A549 (cell line): ENCODE data around the gene TMEM63C. TPM values are rescaled to one million over a fixed set of nuclear protein-coding genes. Genes with fewer than 3 reads are reported as not detected.

Source experiments
- ATAC-seq, 2 experiments: fragments of 200-7000 bp in 1 of 2; fragments of >200 bp in 1 of 2; cut with Nextera tagmentation in 1 of 2; cut with Tn5 transposase in 1 of 2; 3 replicates each; pipeline versions ENCODE4 v1.8.0 to v1.9.1; 2018 to 2020; ENCODE audit warnings: mild to moderate bottlenecking in 1 of 2, moderate library complexity in 1 of 2
- CTCF ChIA-PET: fragments of 300-600 bp; sonication (Branson Sonifier 250); formaldehyde crosslinking; extraction: SDS; loops from one replicate; lab custom pipeline; 2021; ENCODE audit warnings: antibody characterized with exemption, inconsistent platforms; lab: Yijun Ruan, JAX
- POLR2A ChIA-PET: fragments of 350-600 bp; formaldehyde crosslinking; extraction: SDS; loops from one replicate; lab custom pipeline; 2021; ENCODE audit warnings: antibody characterized with exemption, inconsistent platforms; lab: Yijun Ruan, JAX
- DNase-seq, 2 experiments: peaks; one replicate each; pipeline versions ENCODE4 v3.0.0 to v3.0.0-alpha.2; 2011 to 2016; ENCODE audit warnings: low read depth in 1 of 2, low spot score in 1 of 2
- FAIRE-seq: peaks from 2 replicates; lab custom pipeline; 2011; peaks lifted over from hg19 to GRCh38; lab: Jason Lieb, UNC
- H3K27ac ChIP-seq, 2 experiments: fragments of >200 bp; sonication (Bioruptor Twin); formaldehyde crosslinking; 3 replicates each; pipeline ENCODE4 v1.5.1; 2016 to 2017
- H3K4me1 ChIP-seq: fragments of >200 bp; sonication (Bioruptor Twin); formaldehyde crosslinking; 3 replicates; pipeline ENCODE4 v1.6.1; 2016
- H3K4me2 ChIP-seq: fragments of >200 bp; sonication (Bioruptor Twin); formaldehyde crosslinking; 3 replicates; pipeline ENCODE4 v1.6.1; 2016
- H3K4me3 ChIP-seq: fragments of >200 bp; sonication (Bioruptor Twin); formaldehyde crosslinking; 3 replicates; pipeline ENCODE4 v1.5.1; 2016
- H3K9me3 ChIP-seq: fragments of >200 bp; sonication (Bioruptor Twin); formaldehyde crosslinking; 3 replicates; pipeline ENCODE4 v1.6.1; 2016
- ATOH8 ChIP-seq: fragments of 250-450 bp; sonication (Bioruptor Pico); IDR thresholded peaks from 2 replicates; pipeline ENCODE4 v1.5.0; 2020; ENCODE audit warnings: low read depth, mild to moderate bottlenecking, moderate library complexity
- CBX2 ChIP-seq: fragments of 200-600 bp; sonication (generic); IDR thresholded peaks from 2 replicates; pipeline ENCODE4 v1.6.1; 2016; ENCODE audit warnings: low read depth, mild to moderate bottlenecking, borderline replicate concordance
- CHD4 ChIP-seq: fragments of 200-600 bp; sonication (generic); IDR thresholded peaks from 2 replicates; pipeline ENCODE4 v1.6.1; 2016; ENCODE audit warnings: antibody characterized with exemption, mild to moderate bottlenecking, borderline replicate concordance
- EHF ChIP-seq: fragments of 250-450 bp; sonication (Bioruptor Pico); IDR thresholded peaks from 2 replicates; pipeline ENCODE4 v1.5.0; 2020; ENCODE audit warnings: mild to moderate bottlenecking
- EP300 ChIP-seq, 2 experiments: fragments of >200 bp; sonication (Bioruptor Twin); formaldehyde crosslinking; IDR thresholded peaks; 2 replicates in 1 of 2; 3 replicates in 1 of 2; pipeline ENCODE4 v1.6.1; 2016 to 2017
- ESRRA ChIP-seq: fragments of 150-350 bp; IDR thresholded peaks from 2 replicates; pipeline ENCODE4 v1.6.1; 2014; ENCODE audit warnings: mild to moderate bottlenecking, low read length, borderline replicate concordance
- FOXS1 ChIP-seq: fragments of 250-450 bp; sonication (Bioruptor Pico); IDR thresholded peaks from 2 replicates; pipeline ENCODE4 v1.5.0; 2020; ENCODE audit warnings: mild to moderate bottlenecking, moderate library complexity
- HDAC2 ChIP-seq: fragments of 200-600 bp; sonication (generic); IDR thresholded peaks from 2 replicates; pipeline ENCODE4 v1.6.1; 2016
- HMGXB4 ChIP-seq: fragments of 250-450 bp; sonication (Bioruptor Pico); IDR thresholded peaks from 2 replicates; pipeline ENCODE4 v1.5.0; 2021; ENCODE audit warnings: mild to moderate bottlenecking, moderate library complexity, borderline replicate concordance
- HOXA7 ChIP-seq: fragments of 250-450 bp; sonication (Bioruptor Pico); IDR thresholded peaks from 2 replicates; pipeline ENCODE4 v1.5.0; 2020; ENCODE audit warnings: mild to moderate bottlenecking, moderate library complexity
- HOXB13 ChIP-seq: fragments of 250-450 bp; sonication (Bioruptor Pico); IDR thresholded peaks from 2 replicates; pipeline ENCODE4 v1.5.0; 2020; ENCODE audit warnings: low read depth, mild to moderate bottlenecking, moderate library complexity
- HOXB5 ChIP-seq: fragments of 250-450 bp; sonication (Bioruptor Pico); IDR thresholded peaks from 2 replicates; pipeline ENCODE4 v1.5.0; 2020; ENCODE audit warnings: mild to moderate bottlenecking, moderate library complexity
- JUN ChIP-seq, 2 experiments: fragments of >200 bp; sonication (Bioruptor Twin); formaldehyde crosslinking; IDR thresholded peaks; 2 replicates in 1 of 2; 3 replicates in 1 of 2; pipeline ENCODE4 v1.6.1; 2016 to 2017
- JUNB ChIP-seq: fragments of >200 bp; sonication (Bioruptor Twin); formaldehyde crosslinking; IDR thresholded peaks from 2 replicates; pipeline ENCODE4 v1.6.1; 2016
- KDM5A ChIP-seq: fragments of 200-600 bp; sonication (generic); IDR thresholded peaks from 2 replicates; pipeline ENCODE4 v1.6.1; 2016; ENCODE audit warnings: antibody characterized with exemption, mild to moderate bottlenecking
- MAX ChIP-seq: IDR thresholded peaks from 2 replicates; pipeline ENCODE4 v1.6.1; 2012
- MAZ ChIP-seq: fragments of 150-350 bp; IDR thresholded peaks from 2 replicates; pipeline ENCODE4 v1.6.1; 2014; ENCODE audit warnings: antibody characterized with exemption, low read depth, low read length, borderline replicate concordance
- NFE2L2 ChIP-seq: fragments of 150-350 bp; conservative IDR thresholded peaks from 2 replicates; pipeline ENCODE4 v1.6.1; 2014; ENCODE audit warnings: low read length
- POLR2A ChIP-seq: IDR thresholded peaks from 2 replicates; pipeline ENCODE4 v1.6.1; 2012; ENCODE audit warnings: mild to moderate bottlenecking, low read length
- POLR2AphosphoS2 ChIP-seq: conservative IDR thresholded peaks from 2 replicates; pipeline ENCODE4 v1.6.1; 2012; ENCODE audit warnings: low read length, improper control_type of control experiment, inconsistent platforms
- RCOR1 ChIP-seq: fragments of 150-350 bp; IDR thresholded peaks from 2 replicates; pipeline ENCODE4 v1.6.1; 2014; ENCODE audit warnings: antibody characterized with exemption, low read length, low read depth
- SREBF2 ChIP-seq: fragments of 450-650 bp; IDR thresholded peaks from 2 replicates; pipeline ENCODE4 v1.6.1; 2014; ENCODE audit warnings: mild to moderate bottlenecking, moderate library complexity
- TP53 ChIP-seq: fragments of 250-450 bp; sonication (Bioruptor Pico); IDR thresholded peaks from 2 replicates; pipeline ENCODE4 v1.5.0; 2021; ENCODE audit warnings: mild to moderate bottlenecking, moderate library complexity
- ZC3H11A ChIP-seq: fragments of 450-650 bp; IDR thresholded peaks from 2 replicates; pipeline ENCODE4 v1.6.1; 2014; ENCODE audit warnings: antibody characterized with exemption, mild to moderate bottlenecking
- ZFP36 ChIP-seq: fragments of 450-650 bp; IDR thresholded peaks from 2 replicates; pipeline ENCODE4 v1.6.1; 2014; ENCODE audit warnings: borderline replicate concordance; ENCODE audit not compliant: partially characterized antibody
- ZSCAN20 ChIP-seq: fragments of 250-450 bp; sonication (Bioruptor Pico); IDR thresholded peaks from 2 replicates; pipeline ENCODE4 v1.8.0; 2022; ENCODE audit warnings: mild to moderate bottlenecking, moderate library complexity
- WGBS: methylation state at CpG from one replicate; pipeline ENCODE4 v1.1.6; 2017; ENCODE audit errors: missing lambda C conversion rate; 5-methylcytosine and 5-hydroxymethylcytosine counted together
- polyA plus RNA-seq, 4 experiments: library from polyadenylated mRNA; depleted of rRNA in 3 of 4; stranded (reverse); fragments of >200 nt; fragmentation: RNase III in 1 of 4; extraction: RNeasy Plus Mini Kit Qiagen cat#74134 plus additional on column Dnase treatment in 1 of 4; gene quantifications; 2 replicates in 3 of 4; 3 replicates in 1 of 4; pipeline ENCODE4 v1.2.3, GENCODE V29; 2011 to 2017

The TMEM63C gene
- polyA plus RNA-seq, 2 of the 4 experiments (the other 2 are of a cell fraction), result 0.43 to 0.57 TPM

- 80% methylated on average over 3 of the region's 3 CpGs for WGBS
- Histone ChIP-seq H3K4me3 (no peak overlapping the region), H3K4me1 (peaks cover 12% of the 10 kb centered on the region), H3K27ac (no peak overlapping the region), H3K9me3 (no peaks in the 10 kb centered on the region), H3K4me2 (no peak overlapping the region)
- ATAC-seq (no peak), DNase-seq (no peak), FAIRE-seq (no peak)
- TF ChIP-seq MAZ (no peak), EHF (no peak), JUNB (no peak), CHD4 (no peak), RCOR1 (no peak), HOXB13 (no peak), NFE2L2 (no peak), ZC3H11A (no peak), TP53 (CRISPR knock-in tag) (no peak), SREBF2 (no peak), HMGXB4 (no peak), EP300 (IDR thresholded peaks at IDR 0.05) (no peak), ZSCAN20 (CRISPR knock-in tag) (no peak), KDM5A (no peak)
- CTCF ChIA-PET, result interaction anchor here (0.6 to 7.6 kb wide), 16 partner anchors 13 to 390 kb away, joined by 3 to 116 read pairs (median 8); partner anchors contain the start of genes GSTZ1, POMT2 and ZDHHC22
- POLR2A ChIA-PET, result no interaction called here
Observed at GRCh38 chr14:77153802-77154201, 27.8 kb upstream of the TMEM63C start.

- no peak for DNase-seq
- no peak overlapping the region for H3K4me3 ChIP-seq
- no peak overlapping the region for H3K27ac ChIP-seq
- ATAC-seq, result no peak
- CTCF ChIA-PET, result interaction anchor here (1.2 to 7.6 kb wide), 11 partner anchors 14 to 394 kb away, joined by 4 to 116 read pairs (median 6); partner anchors contain the start of genes GSTZ1, POMT2 and ZDHHC22
- FAIRE-seq, result no peak
- no peak overlapping the region for H3K4me2 ChIP-seq
- TF ChIP-seq POLR2A (no peak), NFE2L2 (no peak), KDM5A (no peak), JUN (IDR thresholded peaks at IDR 0.05) (no peak), ZC3H11A (no peak), ATOH8 (CRISPR knock-in tag) (no peak), MAZ (no peak)
- POLR2A ChIA-PET, result no interaction called here
- peaks cover 12% of the 10 kb centered on the region for H3K4me1 ChIP-seq
- 75% methylated on average over 7 of the region's 7 CpGs for WGBS
- no peaks in the 10 kb centered on the region for H3K9me3 ChIP-seq
Observed at GRCh38 chr14:77154421-77154820, 27.2 kb upstream of the TMEM63C start.

- no peak for ATAC-seq
- no peak for DNase-seq
- Histone ChIP-seq H3K4me2 (no peak overlapping the region), H3K9me3 (no peaks in the 10 kb centered on the region), H3K4me3 (no peak overlapping the region), H3K27ac (no peak overlapping the region), H3K4me1 (peaks cover 12% of the 10 kb centered on the region)
- FAIRE-seq, result no peak
- POLR2A ChIA-PET, result no interaction called here
- no peak for TF ChIP-seq HOXB5 (CRISPR knock-in tag)
- no peak for TF ChIP-seq FOXS1 (CRISPR knock-in tag)
- no peak for TF ChIP-seq POLR2AphosphoS2
- no peak for TF ChIP-seq MAX
- no peak for TF ChIP-seq CBX2
- TF ChIP-seq ZFP36, result no peak
- TF ChIP-seq HOXA7 (CRISPR knock-in tag), result no peak
- TF ChIP-seq HDAC2, result no peak
- TF ChIP-seq ESRRA, result no peak
- WGBS, result 60% methylated on average over 2 of the region's 2 CpGs
- CTCF ChIA-PET, result interaction anchor here (0.8 to 7.6 kb wide), 11 partner anchors 8 to 393 kb away, joined by 3 to 116 read pairs (median 5); partner anchors contain the start of genes GSTZ1, POMT2, TMEM63C and ZDHHC22
Observed at GRCh38 chr14:77155083-77155482, 26.5 kb upstream of the TMEM63C start.
